ENCODE results near the gene ZFYVE28.

The ZFYVE28 gene

DNA sequence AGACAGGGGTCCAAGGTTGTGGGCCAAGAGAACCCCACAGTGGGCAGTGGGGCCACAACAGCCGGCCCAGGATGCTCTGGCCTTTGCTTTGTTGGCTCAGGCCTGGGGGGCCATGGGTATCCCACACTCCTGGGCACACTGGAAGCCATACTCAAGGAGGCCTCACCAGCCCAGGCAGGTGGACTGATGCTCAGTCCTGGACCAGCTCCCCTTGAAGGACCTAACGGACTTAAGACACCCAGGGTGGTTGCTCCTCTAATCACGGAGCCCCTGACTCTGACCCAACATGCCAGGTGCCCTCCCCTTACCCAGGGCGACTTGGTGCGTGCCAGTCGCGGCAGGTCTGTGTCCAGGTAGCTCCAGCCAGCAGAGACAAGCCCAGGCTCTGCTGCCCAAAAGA lies 50.8 kb downstream of the ZFYVE28 start:
- DNase-seq (ENCODE audit: low read depth): no peak

DNA sequence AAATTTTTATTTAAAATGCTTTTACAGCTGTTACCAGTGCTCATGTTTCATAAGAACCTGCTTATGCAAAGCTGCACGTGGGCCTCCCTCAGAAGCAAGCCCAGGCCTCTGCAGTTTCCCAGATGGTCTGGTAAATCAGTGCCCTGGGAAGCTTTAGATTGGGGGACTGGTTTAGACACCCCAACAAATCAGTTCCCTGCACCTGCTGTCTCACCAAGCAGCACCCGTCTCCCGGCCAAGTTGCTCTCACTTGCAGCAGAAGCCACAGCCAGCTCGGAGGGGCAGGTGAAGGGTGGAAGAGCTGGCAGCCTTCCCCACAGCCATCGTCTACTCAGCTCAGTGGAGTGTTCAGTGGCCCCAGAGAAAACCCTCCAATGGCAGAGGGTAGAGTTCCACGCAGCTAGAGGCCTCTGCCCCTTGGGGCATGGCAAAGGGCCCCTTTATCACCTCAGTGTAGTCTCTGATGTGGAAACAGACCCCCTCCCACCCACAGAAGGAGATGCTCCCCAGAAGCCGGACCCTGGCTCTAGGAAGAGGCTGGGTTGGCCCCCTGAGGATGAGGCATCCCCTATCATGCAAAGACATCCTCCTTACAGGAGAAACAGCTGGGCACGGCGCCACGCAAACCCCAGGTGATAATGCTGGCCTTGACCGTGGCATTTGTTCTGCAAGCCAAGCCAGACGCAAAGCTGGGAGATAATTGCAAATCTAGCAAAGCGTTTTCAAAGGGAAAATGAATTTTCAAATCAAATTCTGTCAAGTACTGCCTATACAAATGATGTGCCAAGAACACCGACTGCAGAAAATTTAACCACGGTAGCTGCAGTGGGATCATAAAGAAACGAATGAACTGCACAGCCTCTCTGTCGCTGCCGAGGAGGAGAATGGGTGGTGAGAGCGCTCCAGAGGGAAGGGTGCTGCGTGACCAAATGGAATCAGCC lies 51.9 kb downstream of the ZFYVE28 start:
- no peak for DNase-seq (ENCODE audit: low read depth)

- DNase-seq (ENCODE audit: low read depth): no peak
These were observed 52.6 kb downstream of the ZFYVE28 start for GRCh38 chr4:2365913-2366210.

DNA sequence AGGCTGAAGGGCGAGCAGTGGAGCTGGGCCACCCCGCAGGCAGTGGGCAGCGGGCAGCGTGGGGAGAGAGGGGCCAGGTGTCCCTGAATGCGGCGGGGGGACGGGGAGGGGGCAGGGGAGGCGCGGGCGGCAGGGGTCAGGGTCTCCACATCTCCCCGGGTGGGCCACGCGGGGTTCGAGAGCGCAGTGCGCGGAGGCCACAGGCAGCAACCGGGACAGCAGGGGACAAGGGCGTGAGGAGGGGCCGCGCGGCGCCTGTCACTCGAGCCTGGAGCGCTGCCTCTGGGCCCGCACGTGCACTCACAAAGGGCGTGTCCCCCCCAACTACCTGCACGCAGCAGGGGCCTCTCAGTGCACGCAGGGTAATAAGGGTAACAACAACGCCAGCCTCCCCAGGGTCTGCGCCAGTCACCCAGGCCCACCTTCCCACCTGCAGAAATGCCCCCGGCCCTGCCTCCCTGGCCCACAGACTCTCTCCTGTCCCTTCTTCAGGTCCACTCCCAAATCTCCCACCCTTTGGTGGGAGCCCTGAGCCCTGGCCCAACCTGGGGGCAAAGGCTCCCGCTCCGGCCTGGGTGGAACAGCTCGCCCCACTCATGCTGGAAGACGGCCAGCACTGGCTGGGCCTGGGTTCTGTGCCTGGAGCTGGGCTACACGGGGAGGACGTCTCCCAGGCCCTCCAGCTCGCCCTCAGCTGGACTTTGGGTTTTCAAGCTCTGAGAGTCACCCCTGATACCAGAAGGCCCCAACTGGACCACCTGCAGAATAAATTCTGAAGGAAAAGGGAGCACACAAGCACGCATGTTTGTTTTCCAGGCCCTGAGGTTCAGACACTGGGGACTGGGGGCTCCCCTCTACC lies 53.2 kb downstream of the ZFYVE28 start:
- no peak for DNase-seq (ENCODE audit: low read depth)

- peak; percentile 33 for DNase-seq (ENCODE audit: low read depth)
These were observed 53.8 kb downstream of the ZFYVE28 start for GRCh38 chr4:2364654-2365053.

GRCh38 chr4:2363951-2364653 lies 54.3 kb downstream of the ZFYVE28 start:
- DNase-seq (ENCODE audit: low read depth): no peak

DNA sequence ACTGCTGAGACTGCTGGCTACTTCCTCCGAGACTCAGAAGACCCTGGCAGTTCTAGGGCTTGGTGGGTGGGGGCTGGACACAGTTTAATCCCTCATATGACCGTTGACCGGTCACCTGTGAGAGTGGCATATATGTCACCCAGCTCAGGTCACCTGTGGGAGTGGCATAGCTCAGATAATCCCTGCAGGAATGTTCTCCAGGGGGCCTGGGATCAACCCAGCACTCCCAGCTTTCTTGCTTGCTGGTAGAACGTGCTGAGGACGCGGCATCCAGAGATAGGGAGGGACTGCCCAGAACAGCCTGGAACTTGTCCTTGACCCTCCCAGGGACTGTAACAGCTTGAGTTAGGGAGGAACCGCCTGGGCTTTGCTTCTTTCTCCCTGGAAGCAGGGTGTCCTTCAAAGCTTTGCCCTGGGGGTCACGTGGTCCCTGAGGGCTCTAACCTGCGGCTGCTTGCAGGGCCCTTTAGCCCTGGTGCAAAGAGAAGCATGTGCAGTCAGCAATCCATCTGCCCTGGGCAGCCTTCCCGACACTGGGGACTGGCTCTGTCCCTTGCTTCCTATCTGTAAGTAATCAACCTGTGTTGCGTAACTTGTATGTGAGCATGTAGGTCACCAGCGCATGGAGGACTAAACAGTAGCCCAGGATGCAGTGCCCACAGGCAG lies 55.3 kb downstream of the ZFYVE28 start:
- no peak for DNase-seq (ENCODE audit: low read depth)

GRCh38 chr4:2362266-2363055 lies 56.0 kb downstream of the ZFYVE28 start:
- no peak for DNase-seq (ENCODE audit: low read depth)

DNA sequence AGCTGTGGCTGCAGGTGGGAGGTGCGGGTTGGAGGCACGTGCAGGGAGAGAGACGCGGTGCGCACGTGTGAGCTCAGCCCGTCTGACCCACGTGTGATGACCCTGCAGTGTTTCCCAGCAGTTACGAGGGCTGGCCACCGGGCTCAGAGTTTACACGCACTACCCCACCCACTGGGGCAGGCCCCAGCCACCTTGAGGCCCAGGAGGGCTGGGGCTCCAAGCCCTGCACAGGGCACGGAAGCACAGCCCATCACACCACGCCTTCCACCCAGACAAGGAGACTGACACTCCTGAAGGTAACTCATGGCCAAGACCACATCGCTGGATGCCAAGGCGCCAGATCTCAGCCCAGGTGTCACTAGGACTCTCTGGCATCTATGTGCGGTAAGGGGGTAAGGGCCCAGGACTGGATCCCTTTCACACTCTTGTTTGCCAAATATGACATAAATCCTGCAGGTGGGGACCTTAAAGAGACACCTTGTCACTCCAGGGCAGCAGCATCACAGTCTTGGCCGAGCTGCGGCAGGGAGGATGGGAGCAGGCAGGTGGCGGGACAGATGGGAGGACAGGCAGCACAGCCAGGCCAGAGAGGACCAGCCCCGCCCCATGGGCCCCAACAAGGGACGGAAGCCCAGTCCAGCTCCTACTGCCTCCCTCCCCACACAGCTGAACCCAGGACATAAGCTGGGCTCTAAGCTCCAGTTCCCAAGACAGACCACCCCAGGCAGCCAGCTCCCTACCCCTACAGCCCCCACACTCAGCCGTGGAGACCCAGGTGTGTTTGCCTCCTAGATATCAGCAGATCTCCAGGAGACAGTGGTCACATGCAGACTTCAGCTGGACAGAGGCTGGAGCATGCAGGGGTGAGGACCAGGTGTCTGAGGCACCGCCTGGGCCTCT lies 56.8 kb downstream of the ZFYVE28 start:
- DNase-seq (ENCODE audit: low read depth): no peak

DNA sequence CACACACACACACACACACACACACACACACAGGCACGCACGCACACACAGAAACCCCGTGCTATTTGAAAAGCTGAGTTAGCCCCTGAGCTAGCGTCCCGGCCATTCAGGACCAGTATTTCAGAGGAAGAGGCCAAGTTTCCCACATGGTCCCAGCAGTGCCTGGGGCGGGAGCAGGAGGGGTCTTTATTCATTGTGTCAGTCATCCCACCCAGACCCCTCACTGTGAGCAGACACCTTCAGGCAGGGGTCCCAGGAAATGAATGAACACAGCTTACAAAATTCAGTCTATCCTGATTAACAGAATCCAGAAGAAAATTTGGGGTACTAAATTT lies 58.1 kb downstream of the ZFYVE28 start:
- DNase-seq (ENCODE audit: low read depth): no peak

GRCh38 chr4:2359591-2360395 lies 58.7 kb downstream of the ZFYVE28 start:
- DNase-seq (ENCODE audit: low read depth): no peak

DNA sequence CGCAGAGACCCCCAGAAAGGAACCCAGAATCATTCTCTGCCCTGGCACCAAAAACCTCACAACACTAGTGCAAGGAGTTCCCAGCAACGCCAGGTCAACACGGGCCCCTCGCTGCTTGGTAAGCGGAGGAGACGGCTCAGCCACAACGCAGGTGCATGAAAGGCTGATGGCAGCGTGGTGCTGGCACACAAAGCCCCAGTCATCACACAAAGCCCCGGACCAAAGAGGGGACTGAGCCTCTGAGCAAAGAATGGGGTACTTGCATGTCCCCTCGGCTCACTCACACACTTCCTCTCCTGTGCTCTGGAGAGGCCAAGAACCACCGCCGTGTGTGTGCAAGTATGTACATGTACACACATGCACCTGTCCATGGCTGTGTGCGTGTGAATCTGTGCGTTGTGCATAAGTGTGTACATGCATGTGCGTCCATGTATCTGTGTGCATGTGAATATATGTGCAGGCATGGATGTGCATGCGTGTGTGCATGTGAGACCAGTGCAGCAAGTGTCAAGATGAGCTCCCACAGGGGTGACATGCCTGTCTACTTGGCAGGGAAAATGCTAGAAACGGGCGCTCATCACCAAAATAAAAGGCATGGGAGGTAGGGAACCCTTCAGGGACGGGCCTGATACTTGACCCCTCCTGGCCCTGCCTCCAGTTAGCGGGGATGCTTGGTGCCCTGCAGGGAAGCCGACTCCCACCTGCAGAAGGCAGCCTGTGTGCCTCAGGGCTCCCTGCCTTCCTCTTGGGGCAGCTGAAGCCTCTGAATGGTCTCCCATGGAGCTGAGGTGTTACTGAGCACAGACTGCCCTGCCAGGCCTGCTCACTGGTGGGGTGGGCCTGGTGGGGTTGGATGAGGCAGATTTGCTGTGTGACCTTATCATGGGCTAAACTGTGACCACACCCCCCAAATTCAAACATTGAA lies 60.4 kb downstream of the ZFYVE28 start:
- no peak for DNase-seq (ENCODE audit: low read depth)

- no peak for DNase-seq (ENCODE audit: low read depth)
These were observed 62.0 kb downstream of the ZFYVE28 start for GRCh38 chr4:2356123-2357069.

DNA sequence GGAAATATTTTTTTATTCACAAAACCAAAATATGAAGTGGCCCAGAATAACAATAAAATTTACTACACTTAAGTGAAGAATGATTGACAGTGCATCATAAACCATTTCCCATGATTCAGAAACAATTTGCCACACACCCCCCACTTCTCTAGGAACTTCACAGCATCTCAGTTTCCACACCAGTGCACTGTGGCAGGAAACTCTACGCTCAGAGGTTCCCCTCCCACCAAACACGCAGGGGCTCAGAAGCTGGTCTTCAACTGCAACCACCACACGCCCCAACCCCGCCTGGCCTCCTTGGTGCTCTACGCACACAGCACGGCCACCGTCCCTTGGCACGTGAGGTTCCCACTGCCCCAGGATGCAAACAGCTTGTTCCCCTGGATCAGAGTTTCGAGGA lies 63.7 kb downstream of the ZFYVE28 start:
- DNase-seq (ENCODE audit: low read depth): no peak

GRCh38 chr4:2354118-2354517 lies 64.3 kb downstream of the ZFYVE28 start:
- DNase-seq (ENCODE audit: low read depth): no peak

GRCh38 chr4:2353222-2354107 lies 65.0 kb downstream of the ZFYVE28 start:
- no peak for DNase-seq (ENCODE audit: low read depth)
